Measurements from ENCODE around the gene PCGF5.
"Not testable (repeated sequence)": the region's sequence is repeated elsewhere in the genome, so short reads cannot be mapped to it uniquely, and the experiment has no call there.

The PCGF5 gene

GRCh38 chr10:91210435-91210834, 10.0 kb upstream of the PCGF5 start:
- DNase-seq = peak; percentile 11

- DNase-seq = no peak
These were observed 8.8 kb upstream of the PCGF5 start for GRCh38 chr10:91211675-91212074.

GRCh38 chr10:91214911-91215310, 5.6 kb upstream of the PCGF5 start:
- no peak for DNase-seq

GRCh38 chr10:91215384-91215783, 5.1 kb upstream of the PCGF5 start:
- no peak for DNase-seq

- DNase-seq = no peak
These were observed 881 bp upstream of the PCGF5 start for GRCh38 chr10:91219371-91220193.

GRCh38 chr10:91220954-91221675, 652 bp downstream of the PCGF5 start:
- peak; percentile 30 for DNase-seq

- no peak for DNase-seq
These were observed 5.6 kb downstream of the PCGF5 start for GRCh38 chr10:91226093-91226492.

- no peak for DNase-seq
These were observed 7.1 kb downstream of the PCGF5 start for GRCh38 chr10:91227576-91227975.

GRCh38 chr10:91229683-91230082, 9.2 kb downstream of the PCGF5 start:
- no peak for DNase-seq

GRCh38 chr10:91238191-91238590, 17.7 kb downstream of the PCGF5 start:
- no peak for DNase-seq

- no peak for DNase-seq
These were observed 19.3 kb downstream of the PCGF5 start for GRCh38 chr10:91239789-91240188.

GRCh38 chr10:91242940-91243339, 22.5 kb downstream of the PCGF5 start:
- no peak for DNase-seq

- peak; percentile 37 for DNase-seq
These were observed 27.1 kb downstream of the PCGF5 start for GRCh38 chr10:91247360-91248111.

GRCh38 chr10:91249700-91250099, 29.2 kb downstream of the PCGF5 start:
- DNase-seq = no peak

- DNase-seq = no peak
These were observed 29.9 kb downstream of the PCGF5 start for GRCh38 chr10:91250341-91250740.

- DNase-seq = peak; percentile 62
These were observed 31.1 kb downstream of the PCGF5 start for GRCh38 chr10:91251430-91252056.

- no peak for DNase-seq
These were observed 32.8 kb downstream of the PCGF5 start for GRCh38 chr10:91253300-91253699.

GRCh38 chr10:91257310-91257709, 36.8 kb downstream of the PCGF5 start:
- no peak for DNase-seq

- not testable (repeated sequence) for DNase-seq
These were observed 40.0 kb downstream of the PCGF5 start for GRCh38 chr10:91260417-91260816.

GRCh38 chr10:91271886-91272285, 51.4 kb downstream of the PCGF5 start:
- DNase-seq = no peak

- DNase-seq = no peak
These were observed 64.1 kb downstream of the PCGF5 start for GRCh38 chr10:91284486-91285090.

GRCh38 chr10:91286572-91286971, 66.1 kb downstream of the PCGF5 start:
- no peak for DNase-seq

GRCh38 chr10:91287276-91287675, 66.8 kb downstream of the PCGF5 start:
- no peak for DNase-seq

Data from NCI-H82 (cell line).